Keratinocyte (primary cell): ENCODE results near the gene AKT1.

Experiments
- EZH2 ChIP-seq: IDR thresholded peaks from one replicate; pipeline ENCODE4 v1.6.1; 2012; ENCODE audit warnings: inconsistent platforms, mild to moderate bottlenecking, low read length, moderate library complexity
- TF ChIP-seq, protein P1 (sequence below), 3 experiments: IDR thresholded peaks in 1 of 3; conservative IDR thresholded peaks in 1 of 3; optimal IDR thresholded peaks in 1 of 3; 2 replicates in 2 of 3; 3 replicates in 1 of 3; pipeline versions ENCODE3 to v1.5.1; 2011; ENCODE audit warnings: low read length in 3 of 3, mild to moderate bottlenecking in 3 of 3, moderate library complexity in 2 of 3, control low read depth in 1 of 3, inconsistent platforms in 1 of 3; ENCODE audit not compliant: insufficient read depth in 2 of 3; ENCODE audit errors: extremely low read depth in 1 of 3

- TF ChIP-seq, protein P1, sequence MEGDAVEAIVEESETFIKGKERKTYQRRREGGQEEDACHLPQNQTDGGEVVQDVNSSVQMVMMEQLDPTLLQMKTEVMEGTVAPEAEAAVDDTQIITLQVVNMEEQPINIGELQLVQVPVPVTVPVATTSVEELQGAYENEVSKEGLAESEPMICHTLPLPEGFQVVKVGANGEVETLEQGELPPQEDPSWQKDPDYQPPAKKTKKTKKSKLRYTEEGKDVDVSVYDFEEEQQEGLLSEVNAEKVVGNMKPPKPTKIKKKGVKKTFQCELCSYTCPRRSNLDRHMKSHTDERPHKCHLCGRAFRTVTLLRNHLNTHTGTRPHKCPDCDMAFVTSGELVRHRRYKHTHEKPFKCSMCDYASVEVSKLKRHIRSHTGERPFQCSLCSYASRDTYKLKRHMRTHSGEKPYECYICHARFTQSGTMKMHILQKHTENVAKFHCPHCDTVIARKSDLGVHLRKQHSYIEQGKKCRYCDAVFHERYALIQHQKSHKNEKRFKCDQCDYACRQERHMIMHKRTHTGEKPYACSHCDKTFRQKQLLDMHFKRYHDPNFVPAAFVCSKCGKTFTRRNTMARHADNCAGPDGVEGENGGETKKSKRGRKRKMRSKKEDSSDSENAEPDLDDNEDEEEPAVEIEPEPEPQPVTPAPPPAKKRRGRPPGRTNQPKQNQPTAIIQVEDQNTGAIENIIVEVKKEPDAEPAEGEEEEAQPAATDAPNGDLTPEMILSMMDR (optimal IDR thresholded peaks at IDR 0.05 in 1 of 3, IDR thresholded peaks at IDR 0.05 in 1 of 3, conservative IDR thresholded peaks at IDR 0.05 in 1 of 3; ENCODE audit: extremely low read depth in 1 of 3, insufficient read depth in 2 of 3, low read length in 3 of 3) = no peak
- no peak for TF ChIP-seq EZH2
Measured at GRCh38 chr14:104803912-104804410, 8.4 kb upstream of the AKT1 start.
